NOMO-1 treated with dmso at 0.1 percent for 144 hours (cell line): ENCODE measurements around the gene CFAP119.
A peak's percentile ranks its signal among the peaks of the same experiment; 100 is the strongest.
"Not testable (repeated sequence)": the region's sequence is repeated elsewhere in the genome, so short reads cannot be mapped to it uniquely, and the experiment has no call there.

ENCODE experiments used
- DNase-seq: peaks from one replicate; lab custom pipeline; 2025; ENCODE audit not compliant: unreplicated experiment; lab: John Stamatoyannopoulos, UW

The CFAP119 gene

GRCh38 chr16:30761928-30762902 is at the start of gene CFAP119, which contains the start of gene RNF40:
TSS of gene CFAP119 (minus strand) at chr16:30762062. CDS start at chr16:30761748, 314 bp downstream.
TSS of gene RNF40 (plus strand) at chr16:30762322. CDS start at chr16:30762546, 224 bp downstream.
- DNase-seq: peak; percentile 95

- DNase-seq: not testable (repeated sequence)
Observed at GRCh38 chr16:30809675-30810074, 47.8 kb upstream of the CFAP119 start.

GRCh38 chr16:30808890-30809426 is 47.1 kb upstream of the CFAP119 start:
- not testable (repeated sequence) for DNase-seq

GRCh38 chr16:30808146-30808545 is 46.3 kb upstream of the CFAP119 start:
- DNase-seq: peak; percentile 30

GRCh38 chr16:30805370-30806169 is 43.7 kb upstream of the CFAP119 start:
- DNase-seq: peak; percentile 52

GRCh38 chr16:30805056-30805369 is 43.2 kb upstream of the CFAP119 start:
- DNase-seq: no peak

GRCh38 chr16:30802936-30803335 is 41.1 kb upstream of the CFAP119 start:
- DNase-seq: no peak

- DNase-seq: no peak
Observed at GRCh38 chr16:30797670-30798309, 35.9 kb upstream of the CFAP119 start.

GRCh38 chr16:30794634-30795033 is 32.8 kb upstream of the CFAP119 start:
- DNase-seq: no peak

- no peak for DNase-seq
Observed at GRCh38 chr16:30793508-30794069, 31.7 kb upstream of the CFAP119 start.

GRCh38 chr16:30787613-30788378 is 25.9 kb upstream of the CFAP119 start:
- DNase-seq: no peak

- no peak for DNase-seq
Observed at GRCh38 chr16:30786936-30787612, 25.2 kb upstream of the CFAP119 start, which contains the start of gene ZNF629. TSS of gene ZNF629 (minus strand) at chr16:30787205. CDS start at chr16:30784482, 2,723 bp downstream.

- DNase-seq: no peak
Observed at GRCh38 chr16:30786115-30786935, 24.5 kb upstream of the CFAP119 start.

GRCh38 chr16:30785126-30786106 is 23.6 kb upstream of the CFAP119 start:
- DNase-seq: no peak

GRCh38 chr16:30784215-30784614 is 22.4 kb upstream of the CFAP119 start:
- DNase-seq: no peak

- no peak for DNase-seq
Observed at GRCh38 chr16:30783280-30784109, 21.6 kb upstream of the CFAP119 start.
